ENCODE data around the gene LTBP1.

- TF ChIP-seq POLR2AphosphoS5 (IDR thresholded peaks at IDR 0.05): no peak
- TF ChIP-seq CTCF (IDR thresholded peaks at IDR 0.05): no peak
These were observed 164.3 kb downstream of the LTBP1 start for GRCh38 chr2:33111002-33111446.

Data from breast epithelium (tissue), 3 donors.